ENCODE measurements around the gene PPP6R1. TPM values are rescaled to one million over a fixed set of nuclear protein-coding genes. Genes with fewer than 3 reads are reported as not detected.

PPP6R1 gene
- total RNA-seq, 1 donor from 2014 or later: 63.0 TPM

DNA sequence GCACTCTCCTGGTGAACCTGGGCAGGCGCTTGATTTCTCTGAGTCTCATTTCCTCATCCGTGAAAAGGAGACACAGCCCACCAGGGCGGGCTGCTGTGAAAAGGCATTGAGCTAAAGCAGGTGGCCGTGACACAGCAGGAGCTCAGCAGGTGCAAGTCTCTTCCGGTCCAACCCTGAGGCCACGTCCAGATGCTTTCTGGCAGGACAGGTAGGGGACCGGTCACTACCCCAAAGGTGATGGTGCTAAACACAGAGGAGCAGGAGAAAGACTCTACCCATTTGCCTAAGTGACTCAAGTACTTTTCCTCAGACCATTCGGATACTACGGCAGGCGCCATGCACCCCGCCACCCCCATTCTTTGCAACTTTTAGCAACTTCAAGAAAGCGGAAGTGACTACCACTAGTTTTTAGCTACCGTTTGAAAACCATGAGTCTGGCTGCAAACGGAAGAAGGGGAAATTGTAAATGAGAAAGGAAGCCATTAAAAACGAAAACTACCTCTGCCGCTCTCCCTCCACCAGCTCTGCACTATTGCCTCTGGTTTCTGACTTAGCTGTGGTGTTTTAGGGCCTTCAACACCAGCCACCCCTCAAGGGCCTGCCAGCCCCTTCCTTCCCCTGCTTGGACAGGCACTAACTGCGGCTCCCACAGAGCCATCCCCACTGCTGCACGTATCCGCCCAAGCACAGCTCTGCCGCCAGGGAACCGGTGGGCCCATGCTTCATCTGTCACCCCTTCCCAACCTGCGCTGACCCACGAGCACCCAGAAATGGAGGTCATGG is 4.8 kb downstream of the PPP6R1 start:
- TF ChIP-seq, protein P1, sequence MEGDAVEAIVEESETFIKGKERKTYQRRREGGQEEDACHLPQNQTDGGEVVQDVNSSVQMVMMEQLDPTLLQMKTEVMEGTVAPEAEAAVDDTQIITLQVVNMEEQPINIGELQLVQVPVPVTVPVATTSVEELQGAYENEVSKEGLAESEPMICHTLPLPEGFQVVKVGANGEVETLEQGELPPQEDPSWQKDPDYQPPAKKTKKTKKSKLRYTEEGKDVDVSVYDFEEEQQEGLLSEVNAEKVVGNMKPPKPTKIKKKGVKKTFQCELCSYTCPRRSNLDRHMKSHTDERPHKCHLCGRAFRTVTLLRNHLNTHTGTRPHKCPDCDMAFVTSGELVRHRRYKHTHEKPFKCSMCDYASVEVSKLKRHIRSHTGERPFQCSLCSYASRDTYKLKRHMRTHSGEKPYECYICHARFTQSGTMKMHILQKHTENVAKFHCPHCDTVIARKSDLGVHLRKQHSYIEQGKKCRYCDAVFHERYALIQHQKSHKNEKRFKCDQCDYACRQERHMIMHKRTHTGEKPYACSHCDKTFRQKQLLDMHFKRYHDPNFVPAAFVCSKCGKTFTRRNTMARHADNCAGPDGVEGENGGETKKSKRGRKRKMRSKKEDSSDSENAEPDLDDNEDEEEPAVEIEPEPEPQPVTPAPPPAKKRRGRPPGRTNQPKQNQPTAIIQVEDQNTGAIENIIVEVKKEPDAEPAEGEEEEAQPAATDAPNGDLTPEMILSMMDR (IDR thresholded peaks at IDR 0.05): no peak
- no peak for DNase-seq (ENCODE audit: extremely low spot score, unreplicated experiment)
- no peak overlapping the region for H3K27ac Mint-ChIP-seq (ENCODE audit: unreplicated experiment)
- no peak overlapping the region for H3K4me3 Mint-ChIP-seq (ENCODE audit: unreplicated experiment)
- no peaks in the 10 kb centered on the region for H3K36me3 Mint-ChIP-seq (ENCODE audit: unreplicated experiment)
- no peaks in the 10 kb centered on the region for H3K27me3 Mint-ChIP-seq (ENCODE audit: unreplicated experiment)
- no peaks in the 10 kb centered on the region for H3K9me3 Mint-ChIP-seq (ENCODE audit: unreplicated experiment)
- peaks cover 41% of the 10 kb centered on the region for H3K4me1 Mint-ChIP-seq (ENCODE audit: unreplicated experiment)

DNA sequence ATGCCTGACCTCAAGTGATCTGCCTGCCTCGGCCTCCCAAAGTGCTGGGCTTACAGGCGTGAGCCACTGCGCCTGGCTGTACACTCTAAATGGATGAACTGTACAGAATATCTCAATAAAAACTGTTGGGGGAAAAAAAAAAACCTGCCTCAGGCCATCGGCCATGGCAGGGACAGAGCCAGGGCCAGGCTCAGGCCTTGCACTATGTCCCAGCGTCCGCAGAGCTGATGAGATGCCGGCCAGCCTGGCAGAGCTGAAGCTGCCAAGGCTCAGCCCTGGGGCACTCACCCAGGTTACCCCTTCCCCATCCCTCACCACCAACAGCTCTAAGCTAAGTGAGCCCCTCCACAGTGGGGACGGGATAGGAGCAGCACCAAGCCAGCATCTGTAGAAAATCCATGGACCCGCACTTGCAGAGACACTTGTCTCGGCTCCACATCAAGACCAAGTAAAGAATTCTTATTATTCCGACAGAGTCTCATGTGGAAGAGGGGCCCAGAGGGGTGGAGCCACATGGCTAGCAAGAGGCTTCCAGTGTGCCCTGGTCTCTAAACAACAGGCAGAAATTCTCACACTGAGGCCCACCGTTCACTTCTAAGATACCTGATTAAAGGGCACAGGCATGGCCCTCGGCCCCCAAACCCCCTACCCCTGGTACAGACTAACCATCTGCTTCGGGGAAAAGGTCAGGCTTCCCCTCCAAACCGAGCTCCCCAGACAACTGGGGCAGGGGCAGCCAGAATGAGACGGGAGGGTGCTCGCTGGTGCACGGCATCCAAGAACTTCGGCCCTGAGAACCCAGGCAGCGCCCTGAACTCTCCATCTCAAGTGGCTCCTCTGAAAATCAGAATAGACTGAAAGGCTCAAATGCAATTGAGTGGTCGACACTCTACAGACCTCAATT is 5.8 kb downstream of the PPP6R1 start:
- Mint-ChIP-seq H3K4me1 (ENCODE audit: unreplicated experiment) (peaks cover 49% of the 10 kb centered on the region), H3K4me3 (ENCODE audit: unreplicated experiment) (no peak overlapping the region), H3K36me3 (ENCODE audit: unreplicated experiment) (no peaks in the 10 kb centered on the region), H3K27me3 (ENCODE audit: unreplicated experiment) (no peaks in the 10 kb centered on the region), H3K9me3 (ENCODE audit: unreplicated experiment) (no peaks in the 10 kb centered on the region), H3K27ac (ENCODE audit: unreplicated experiment) (no peak overlapping the region)
- DNase-seq (ENCODE audit: extremely low spot score, unreplicated experiment): no peak
- TF ChIP-seq, protein P1 (IDR thresholded peaks at IDR 0.05): no peak

DNA sequence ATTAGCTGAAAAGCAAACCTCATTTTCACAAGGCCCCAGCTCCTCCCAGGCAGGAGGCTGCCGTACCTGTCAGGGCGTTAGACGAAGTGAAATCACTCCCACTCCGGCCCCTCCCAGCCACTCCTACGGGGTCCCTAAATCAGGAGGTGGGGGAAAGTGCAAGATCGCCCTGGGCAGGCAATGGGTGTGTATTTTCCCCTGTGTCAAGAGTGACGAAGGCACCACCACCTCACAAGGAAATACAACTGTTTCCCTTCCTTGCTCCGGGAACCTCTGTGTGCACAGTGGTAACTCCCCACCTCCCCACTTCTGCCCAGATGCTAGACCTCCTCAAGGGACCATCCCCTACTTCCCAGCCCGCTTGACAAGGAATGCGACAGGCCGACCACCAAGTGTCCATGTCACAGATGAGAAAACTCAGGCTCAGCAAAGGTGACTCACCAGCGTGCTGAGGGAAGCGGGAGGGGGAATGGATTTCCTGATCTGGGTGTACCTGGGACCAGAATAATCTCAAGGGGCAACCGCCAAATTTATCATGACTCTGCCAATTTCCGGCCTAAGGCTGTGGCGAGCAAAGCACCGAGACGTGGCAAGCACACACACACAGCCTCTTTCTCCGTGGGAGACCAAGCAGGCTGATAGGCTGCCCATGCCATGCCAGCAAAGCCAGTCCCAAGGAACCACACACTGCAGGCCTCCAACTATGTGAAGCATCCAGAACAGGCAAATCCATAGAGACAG is 7.3 kb downstream of the PPP6R1 start:
- no peaks in the 10 kb centered on the region for H3K36me3 Mint-ChIP-seq (ENCODE audit: unreplicated experiment)
- H3K27ac Mint-ChIP-seq (ENCODE audit: unreplicated experiment): no peak overlapping the region
- no peaks in the 10 kb centered on the region for H3K9me3 Mint-ChIP-seq (ENCODE audit: unreplicated experiment)
- no peak for DNase-seq (ENCODE audit: extremely low spot score, unreplicated experiment)
- TF ChIP-seq, protein P1 (IDR thresholded peaks at IDR 0.05): no peak
- H3K4me3 Mint-ChIP-seq (ENCODE audit: unreplicated experiment): no peak overlapping the region
- H3K27me3 Mint-ChIP-seq (ENCODE audit: unreplicated experiment): no peaks in the 10 kb centered on the region
- H3K4me1 Mint-ChIP-seq (ENCODE audit: unreplicated experiment): peaks cover 42% of the 10 kb centered on the region

DNA sequence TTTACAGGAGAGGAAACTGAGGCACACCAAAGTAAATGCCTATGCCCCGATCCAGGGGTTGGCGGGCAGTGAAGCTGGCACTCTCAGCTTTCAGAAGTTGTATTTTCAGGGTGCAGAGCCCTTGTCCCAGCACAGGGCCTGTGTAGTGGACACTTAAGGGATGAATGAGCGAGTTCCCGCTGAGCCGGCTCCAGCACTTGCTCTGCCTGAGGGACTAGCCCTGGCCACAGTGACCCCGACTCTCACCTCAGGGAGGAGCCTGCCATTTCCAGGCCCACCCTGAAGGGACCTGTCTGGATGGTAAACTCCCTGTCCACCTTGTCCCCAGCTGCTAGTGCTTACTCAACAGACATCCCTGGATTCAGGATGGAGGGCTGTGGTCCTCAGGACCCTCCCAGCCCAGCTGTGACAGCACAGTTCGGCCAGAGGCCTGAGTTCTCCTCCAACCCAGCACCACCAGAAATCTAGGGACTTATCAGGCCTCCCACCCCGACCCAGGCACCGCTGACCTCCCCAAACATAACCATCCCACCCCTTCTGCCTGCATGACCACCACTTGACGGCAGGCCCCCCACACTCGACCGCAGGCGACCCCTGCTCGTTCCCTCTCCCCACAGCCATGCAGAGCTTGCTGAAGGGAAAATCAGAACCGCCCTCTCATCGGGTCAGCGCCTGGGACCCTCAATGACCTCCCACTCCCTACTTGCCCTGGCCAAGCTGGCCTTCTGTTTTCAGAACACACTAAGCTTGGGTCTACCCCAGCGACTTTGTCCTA is 8.4 kb downstream of the PPP6R1 start:
- Mint-ChIP-seq H3K4me3 (ENCODE audit: unreplicated experiment) (no peak overlapping the region), H3K9me3 (ENCODE audit: unreplicated experiment) (no peaks in the 10 kb centered on the region), H3K36me3 (ENCODE audit: unreplicated experiment) (no peaks in the 10 kb centered on the region), H3K27me3 (ENCODE audit: unreplicated experiment) (no peaks in the 10 kb centered on the region), H3K27ac (ENCODE audit: unreplicated experiment) (no peak overlapping the region), H3K4me1 (ENCODE audit: unreplicated experiment) (peaks cover 32% of the 10 kb centered on the region)
- TF ChIP-seq, protein P1 (IDR thresholded peaks at IDR 0.05): no peak
- no peak for DNase-seq (ENCODE audit: extremely low spot score, unreplicated experiment)
